HG03469 (cell line): ENCODE measurements around the gene DBP.

Source experiments
- ATAC-seq: cut with Tn5 transposase; IDR thresholded peaks from one replicate; pipeline ENCODE4 v1.9.1; 2021; ENCODE audit warnings: mild to moderate bottlenecking, moderate library complexity, moderate number of reproducible peaks; ENCODE audit not compliant: unreplicated experiment

DBP gene

GRCh38 chr19:48613852-48614435, 23.2 kb downstream of the DBP start:
- no peak for ATAC-seq

DNA sequence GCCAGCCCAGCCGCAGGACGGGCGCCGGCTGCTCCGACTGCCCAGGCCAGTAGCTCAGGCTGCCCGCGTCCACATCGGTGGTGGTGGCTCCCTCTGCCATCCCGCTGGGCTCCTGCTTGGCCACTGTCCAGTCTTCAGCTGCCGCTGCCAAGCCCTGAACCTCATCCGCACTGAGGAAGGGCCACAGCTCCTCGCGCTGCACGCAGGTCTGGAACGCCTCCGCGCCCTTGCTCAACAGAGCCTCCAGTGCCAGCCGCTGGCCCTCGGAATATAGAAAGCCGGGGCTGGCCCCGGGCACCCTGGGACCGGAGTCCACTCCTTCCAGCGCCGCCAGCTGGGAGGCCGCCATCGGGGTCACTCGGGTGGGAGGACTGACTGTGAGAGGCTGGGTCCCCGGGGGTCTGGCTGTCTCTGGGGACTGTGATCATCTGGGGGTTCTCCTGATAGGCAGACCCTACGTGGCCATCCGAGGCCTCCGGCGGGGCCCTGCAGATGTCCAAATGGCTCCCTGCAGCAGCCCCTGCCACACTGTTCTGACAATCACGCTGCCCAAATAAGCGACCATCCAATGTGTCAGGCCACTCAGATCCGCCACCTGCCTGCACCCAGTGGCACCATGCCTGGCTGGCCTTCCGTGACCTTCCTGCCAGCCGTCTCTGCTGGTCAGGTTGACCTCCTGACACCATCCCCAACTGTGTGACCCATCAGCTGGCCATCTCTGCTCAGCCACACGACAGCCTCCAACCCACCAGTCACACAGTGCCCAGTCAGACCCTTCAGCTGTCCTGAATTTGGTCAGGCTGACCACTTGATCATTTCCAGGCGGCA, 23.9 kb downstream of the DBP start:
- no peak for ATAC-seq

DNA sequence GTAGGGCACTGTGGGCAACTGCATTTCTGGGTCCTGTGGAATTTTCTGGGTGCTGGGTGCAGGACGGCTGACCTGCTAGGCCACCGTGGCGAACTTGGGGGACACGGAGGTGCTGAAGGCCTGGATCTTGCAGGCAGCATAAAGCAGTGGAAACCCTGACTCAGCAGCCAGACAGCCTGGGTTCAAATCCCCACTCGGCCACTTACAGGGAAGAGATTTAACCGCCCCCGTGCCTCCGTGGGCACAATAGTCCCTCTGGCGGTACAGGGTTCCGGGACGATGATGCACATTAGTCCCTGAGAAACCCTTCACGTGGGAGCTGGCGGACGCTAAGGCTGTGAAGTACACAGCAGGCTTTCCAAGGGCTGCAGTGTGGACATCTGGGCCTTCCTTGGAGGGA, 25.3 kb downstream of the DBP start:
- no peak for ATAC-seq

DNA sequence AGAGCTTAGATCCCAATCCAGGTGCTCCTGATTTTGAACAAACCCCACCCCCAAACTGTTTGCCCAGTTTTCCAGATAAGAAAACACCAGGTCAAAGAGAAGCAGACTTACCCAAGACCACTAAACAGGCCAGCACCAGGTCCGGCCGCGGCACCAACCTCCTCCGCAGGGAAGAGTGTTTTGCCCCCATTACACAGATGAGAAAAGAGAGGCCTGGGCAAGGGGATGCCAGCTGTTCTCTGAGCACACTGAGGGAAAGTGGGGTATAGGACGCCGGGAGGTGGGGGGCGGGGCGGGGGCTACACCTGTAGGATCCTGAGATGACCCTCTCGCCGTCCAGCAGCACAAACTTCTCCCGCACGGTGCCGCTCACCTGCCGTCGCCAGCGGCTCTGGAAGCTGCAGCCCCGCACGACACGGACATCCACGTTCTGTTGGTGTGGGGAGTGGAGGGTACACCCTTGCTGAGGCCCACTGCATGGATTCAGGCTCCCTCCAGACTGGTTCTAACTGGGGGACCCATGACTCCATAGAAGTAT, 27.5 kb downstream of the DBP start:
- no peak for ATAC-seq

- ATAC-seq: no peak
These were observed 28.3 kb downstream of the DBP start for GRCh38 chr19:48608798-48609263.

- no peak for ATAC-seq
These were observed 29.8 kb downstream of the DBP start for GRCh38 chr19:48607359-48607755.

GRCh38 chr19:48606463-48607358, 30.5 kb downstream of the DBP start, which contains the start of gene SPACA4:
SPACA4 (plus strand) TSS chr19:48606742; CDS start chr19:48606979, 237 bp downstream.
- no peak for ATAC-seq

GRCh38 chr19:48603850-48604249, 33.3 kb downstream of the DBP start:
- no peak for ATAC-seq

DNA sequence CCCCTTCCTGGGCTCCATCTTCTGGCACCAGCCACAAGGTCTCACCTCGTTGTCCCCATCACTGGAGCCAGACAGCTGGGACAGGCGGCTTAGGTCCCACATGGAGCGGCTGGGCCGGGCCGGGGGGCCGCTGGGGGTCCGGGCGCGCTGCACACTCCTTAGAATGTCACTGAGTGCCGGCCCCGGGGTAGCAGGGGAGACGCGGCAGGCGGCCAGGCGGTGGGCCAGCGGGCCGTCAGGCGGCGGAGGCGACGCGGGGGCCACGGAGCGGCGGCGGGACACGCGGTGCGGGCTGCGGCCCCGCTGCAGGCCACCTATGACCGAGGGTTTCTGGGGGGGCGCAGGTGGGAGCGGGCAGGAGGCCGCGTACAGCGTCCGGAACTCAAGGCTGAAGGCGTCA, 33.7 kb downstream of the DBP start:
- no peak for ATAC-seq

GRCh38 chr19:48603001-48603400, 34.2 kb downstream of the DBP start:
- ATAC-seq: no peak

GRCh38 chr19:48600679-48601417, 36.3 kb downstream of the DBP start:
- no peak for ATAC-seq

GRCh38 chr19:48598996-48599700, 38.0 kb downstream of the DBP start:
- no peak for ATAC-seq

GRCh38 chr19:48596679-48597465, 40.3 kb downstream of the DBP start:
- ATAC-seq: no peak

DNA sequence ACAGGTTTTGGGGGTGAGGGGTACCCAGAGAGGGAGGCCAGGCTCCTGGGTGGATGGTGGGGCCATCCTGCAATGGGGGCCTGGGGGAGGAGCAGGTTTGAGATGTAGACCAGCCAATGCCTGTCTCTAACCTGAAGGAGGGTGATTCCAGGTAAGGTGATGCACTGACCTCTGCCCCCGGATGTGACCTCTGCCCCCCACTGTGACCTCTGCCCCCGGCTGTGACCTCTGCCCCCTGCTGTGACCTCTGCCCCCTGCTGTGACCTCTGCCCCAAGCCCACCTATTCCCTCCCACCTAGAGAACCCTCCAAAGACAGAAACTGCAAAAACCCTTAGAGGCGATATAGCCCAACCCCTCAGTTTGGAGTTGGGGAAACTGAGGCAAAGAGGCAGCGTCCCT, 40.9 kb downstream of the DBP start:
- no peak for ATAC-seq

- ATAC-seq: no peak
These were observed 41.3 kb downstream of the DBP start for GRCh38 chr19:48595833-48596232.

- ATAC-seq: no peak
These were observed 42.0 kb downstream of the DBP start for GRCh38 chr19:48595171-48595570.

- ATAC-seq: no peak
These were observed 46.2 kb downstream of the DBP start for GRCh38 chr19:48591021-48591420.

DNA sequence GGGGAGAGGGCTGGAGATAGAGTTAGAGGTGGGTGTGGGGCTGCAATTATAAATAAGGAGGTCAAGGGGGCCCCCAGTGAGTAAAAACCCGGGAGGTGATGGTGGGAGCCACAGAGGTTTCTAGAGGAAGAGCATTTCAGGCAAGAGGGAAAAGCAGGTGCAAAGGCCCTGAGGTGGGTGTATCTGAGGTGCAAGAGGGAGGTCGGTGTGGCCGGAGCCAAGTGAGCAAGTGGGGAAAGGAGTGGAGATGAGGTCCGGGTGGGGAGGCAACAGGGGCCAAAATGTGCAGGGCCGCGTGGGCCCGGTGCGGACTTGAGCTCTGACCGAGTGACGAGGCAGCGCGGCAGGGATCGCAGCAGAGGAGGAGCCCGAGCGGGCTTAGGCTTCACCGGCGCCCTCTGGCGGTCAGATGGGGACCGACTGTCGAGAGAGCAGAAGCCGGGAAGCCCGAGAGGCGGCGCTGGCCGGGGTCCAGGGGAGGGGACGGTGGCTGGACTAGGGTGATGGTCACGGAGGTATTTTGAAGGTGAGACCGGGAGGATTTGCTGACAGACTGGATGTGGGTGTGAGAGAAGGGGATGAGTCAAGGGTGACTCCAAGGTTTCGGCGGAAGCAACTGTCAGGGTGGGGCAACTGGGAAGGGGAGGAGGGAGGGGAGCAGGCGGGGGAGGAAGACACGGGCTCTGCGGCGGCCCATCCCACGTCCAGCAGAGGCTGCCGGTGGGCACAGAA, 48.3 kb downstream of the DBP start:
- ATAC-seq: no peak
